ENCODE data around the gene C14orf93. TPM values are rescaled to one million over a fixed set of nuclear protein-coding genes. Genes with fewer than 3 reads are reported as not detected.

The C14orf93 gene
- polyA plus RNA-seq, 2 of the 4 experiments (the other 2 are of a cell fraction), result 6.8 to 9.7 TPM

DNA sequence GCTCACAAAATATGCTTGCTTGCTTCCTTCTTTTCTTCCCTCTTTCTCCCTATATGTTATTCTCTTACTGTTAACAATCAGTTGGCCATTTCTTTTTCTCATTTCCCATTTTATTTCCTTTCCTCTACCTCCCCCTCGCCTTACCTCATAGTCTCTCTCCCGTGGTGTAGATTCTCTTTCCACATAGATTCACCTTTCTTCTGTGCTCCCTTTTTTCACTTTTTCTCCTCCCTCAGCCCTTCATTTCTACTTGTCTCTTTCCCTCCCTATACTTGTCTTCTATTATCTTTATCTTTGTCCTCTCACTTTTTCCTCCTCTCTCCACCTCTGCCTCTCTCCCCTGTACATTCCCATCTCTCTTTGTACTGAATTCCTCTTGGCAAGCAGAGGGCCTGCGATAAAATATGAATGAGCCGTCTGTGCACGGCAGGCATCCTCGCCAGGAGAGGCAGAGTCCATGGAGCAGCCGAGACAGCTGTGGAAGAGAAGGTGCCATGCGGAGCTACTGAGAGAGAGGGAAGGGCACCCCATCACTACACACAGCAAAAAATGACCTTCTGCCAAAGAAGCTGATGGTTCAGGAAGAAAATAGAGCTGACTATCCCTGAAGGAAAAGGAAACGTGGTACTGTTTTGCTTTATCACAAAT lies 12.1 kb downstream of the C14orf93 start:
- FAIRE-seq (no peak), ATAC-seq (no peak), DNase-seq (ENCODE audit: low read depth in 1 of 2, low spot score in 1 of 2) (no peak)
- Histone ChIP-seq H3K4me1 (peaks cover 5% of the 10 kb centered on the region; the same call in 2 of the 3 replicates), H3K9me3 (no peaks in the 10 kb centered on the region), H3K4me3 (no peak overlapping the region), H3K27ac (no peak overlapping the region), H3K4me2 (no peak overlapping the region)
- WGBS (ENCODE audit: missing lambda C conversion rate), result 84% methylated on average over 9 of the region's 9 CpGs
- TF ChIP-seq ZNF302 (CRISPR knock-in tag; IDR thresholded peaks at IDR 0.05) (no peak), EHMT2 (IDR thresholded peaks at IDR 0.05; ENCODE audit: low read depth) (no peak), FOSL2 (IDR thresholded peaks at IDR 0.05) (no peak), FOSL2 (CRISPR knock-in tag; IDR thresholded peaks at IDR 0.05) (no peak), HEYL (CRISPR knock-in tag; IDR thresholded peaks at IDR 0.05) (no peak), MYC (IDR thresholded peaks at IDR 0.05; ENCODE audit: borderline replicate concordance, low read length) (no peak), HDAC2 (IDR thresholded peaks at IDR 0.05) (no peak), HOXB13 (CRISPR knock-in tag; IDR thresholded peaks at IDR 0.05; ENCODE audit: low read depth) (no peak), FOXS1 (CRISPR knock-in tag; IDR thresholded peaks at IDR 0.05) (no peak), HOXB5 (CRISPR knock-in tag; IDR thresholded peaks at IDR 0.05) (no peak), BCL3 (IDR thresholded peaks at IDR 0.05) (no peak), ELK1 (IDR thresholded peaks at IDR 0.05; ENCODE audit: low read depth, low read length) (no peak), PHF8 (IDR thresholded peaks at IDR 0.05; ENCODE audit: borderline replicate concordance, low read depth) (no peak), TP53 (CRISPR knock-in tag; IDR thresholded peaks at IDR 0.05) (no peak), ZSCAN20 (CRISPR knock-in tag; IDR thresholded peaks at IDR 0.05) (no peak), USF2 (IDR thresholded peaks at IDR 0.05) (no peak), EP300 (IDR thresholded peaks at IDR 0.05) (no peak)
- ChIA-PET POLR2A (no interaction called here), CTCF (interaction anchor here (2.6 to 34.0 kb wide), 5 partner anchors 10 to 68 kb away, joined by 10 to 1206 read pairs (median 73); partner anchors contain the start of genes CDH24, PRMT5 and PSMB11)

DNA sequence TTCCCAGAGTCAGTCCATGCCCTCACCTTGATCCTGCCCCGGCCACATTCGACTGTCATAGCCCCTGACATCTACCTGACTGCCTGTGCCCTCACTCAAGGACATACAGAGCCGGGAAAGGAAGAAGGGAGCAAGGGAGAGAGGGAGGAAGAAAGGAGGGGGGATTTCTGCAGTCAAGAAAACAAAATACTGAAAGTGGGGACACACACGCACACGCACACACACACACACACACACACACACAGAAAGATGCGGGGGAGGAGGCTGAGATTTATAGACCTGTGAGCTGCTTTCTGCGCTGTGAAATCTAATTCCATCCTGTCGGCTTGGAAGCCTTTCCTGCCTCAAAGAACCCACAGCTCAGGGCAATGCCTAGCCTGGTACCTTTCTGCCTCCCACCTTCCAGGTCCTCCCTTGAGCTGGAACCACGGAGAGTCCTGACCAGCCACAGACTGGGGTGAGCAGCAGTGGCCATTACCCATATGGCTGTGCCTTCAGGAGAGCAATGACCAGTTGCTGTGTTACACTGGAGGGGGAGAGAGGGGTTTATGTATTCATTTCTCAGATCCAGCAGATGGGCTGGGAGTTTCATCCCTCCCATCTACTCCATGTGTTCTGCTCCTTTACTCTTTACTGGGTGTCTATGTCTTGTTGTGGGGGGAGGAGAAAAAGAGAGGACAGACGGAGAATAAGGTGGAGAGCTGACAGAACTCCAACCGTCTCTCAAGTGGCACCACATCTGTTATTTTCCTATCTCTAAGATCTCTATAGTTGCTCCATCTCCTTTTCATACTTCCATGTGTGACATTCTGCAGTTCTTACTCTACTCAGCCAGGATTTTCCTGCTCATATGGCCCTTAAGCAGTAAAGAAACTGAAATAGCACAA lies 12.9 kb downstream of the C14orf93 start:
- Histone ChIP-seq H3K4me1 (peaks cover 5% of the 10 kb centered on the region; the same call in 2 of the 3 replicates), H3K27ac (no peak overlapping the region), H3K4me2 (no peak overlapping the region), H3K4me3 (no peak overlapping the region), H3K9me3 (no peaks in the 10 kb centered on the region)
- ATAC-seq, result no peak
- CTCF ChIA-PET, result interaction anchor here (1.1 to 34.0 kb wide), 10 partner anchors 11 to 114 kb away, joined by 3 to 1206 read pairs (median 32); partner anchors contain the start of genes AJUBA, CDH24, PRMT5 and PSMB11
- WGBS (ENCODE audit: missing lambda C conversion rate), result 76% methylated on average over 11 of the region's 11 CpGs
- TF ChIP-seq, protein P1, sequence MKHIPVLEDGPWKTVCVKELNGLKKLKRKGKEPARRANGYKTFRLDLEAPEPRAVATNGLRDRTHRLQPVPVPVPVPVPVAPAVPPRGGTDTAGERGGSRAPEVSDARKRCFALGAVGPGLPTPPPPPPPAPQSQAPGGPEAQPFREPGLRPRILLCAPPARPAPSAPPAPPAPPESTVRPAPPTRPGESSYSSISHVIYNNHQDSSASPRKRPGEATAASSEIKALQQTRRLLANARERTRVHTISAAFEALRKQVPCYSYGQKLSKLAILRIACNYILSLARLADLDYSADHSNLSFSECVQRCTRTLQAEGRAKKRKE (CRISPR knock-in tag; IDR thresholded peaks at IDR 0.05; ENCODE audit: low read depth), result no peak
- no peak for TF ChIP-seq MYC (IDR thresholded peaks at IDR 0.05; ENCODE audit: borderline replicate concordance, low read length)
- no peak for TF ChIP-seq ZFP36 (IDR thresholded peaks at IDR 0.05; ENCODE audit: borderline replicate concordance, partially characterized antibody)
- no peak for TF ChIP-seq CHD2 (IDR thresholded peaks at IDR 0.05; ENCODE audit: low read length, partially characterized antibody)
- no peak for DNase-seq (ENCODE audit: low read depth in 1 of 2, low spot score in 1 of 2)
- POLR2A ChIA-PET, result interaction anchor here (0.6 to 4.2 kb wide), 3 partner anchors 10 to 114 kb away, joined by 5 to 27 read pairs (median 6); no protein-coding TSS in a partner anchor
- no peak for FAIRE-seq

Measured in A549 (cell line).